ENCODE measurements around the gene ZFYVE9.
"Not testable (repeated sequence)": the region's sequence is repeated elsewhere in the genome, so short reads cannot be mapped to it uniquely, and the experiment has no call there.

ZFYVE9 gene

GRCh38 chr1:52190500-52191252 lies 48.8 kb downstream of the ZFYVE9 start:
- no peak for DNase-seq (ENCODE audit: low read depth in 2 of 2)

- DNase-seq (ENCODE audit: low read depth in 2 of 2), result no peak
Measured at GRCh38 chr1:52191395-52191965, 49.6 kb downstream of the ZFYVE9 start.

GRCh38 chr1:52192024-52192423 lies 50.1 kb downstream of the ZFYVE9 start:
- no peak for DNase-seq (ENCODE audit: low read depth in 2 of 2)

GRCh38 chr1:52192436-52192835 lies 50.5 kb downstream of the ZFYVE9 start:
- DNase-seq (ENCODE audit: low read depth in 2 of 2), result no peak

- no peak for DNase-seq (ENCODE audit: low read depth in 2 of 2)
Measured at GRCh38 chr1:52193985-52194384, 52.1 kb downstream of the ZFYVE9 start.

DNA sequence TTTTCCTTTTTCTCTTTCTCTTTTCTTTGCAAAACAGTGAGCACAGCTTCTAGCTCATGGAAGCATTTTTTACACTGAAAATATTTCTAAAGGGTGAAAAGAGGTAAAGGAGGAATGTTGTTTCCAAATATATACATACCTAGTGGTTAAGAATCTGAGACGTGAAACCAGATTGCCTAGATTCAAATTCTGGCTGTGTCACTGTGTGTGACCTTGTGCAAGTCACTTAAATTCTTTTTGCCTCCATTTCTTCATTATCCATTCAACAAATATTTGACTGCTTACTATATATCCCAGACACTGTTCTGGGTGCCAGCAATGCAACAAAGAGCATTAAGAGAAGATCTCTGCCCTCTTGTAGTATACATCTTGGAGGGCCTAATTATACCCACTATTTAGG lies 53.3 kb downstream of the ZFYVE9 start:
- DNase-seq (ENCODE audit: low read depth in 2 of 2), result no peak

DNA sequence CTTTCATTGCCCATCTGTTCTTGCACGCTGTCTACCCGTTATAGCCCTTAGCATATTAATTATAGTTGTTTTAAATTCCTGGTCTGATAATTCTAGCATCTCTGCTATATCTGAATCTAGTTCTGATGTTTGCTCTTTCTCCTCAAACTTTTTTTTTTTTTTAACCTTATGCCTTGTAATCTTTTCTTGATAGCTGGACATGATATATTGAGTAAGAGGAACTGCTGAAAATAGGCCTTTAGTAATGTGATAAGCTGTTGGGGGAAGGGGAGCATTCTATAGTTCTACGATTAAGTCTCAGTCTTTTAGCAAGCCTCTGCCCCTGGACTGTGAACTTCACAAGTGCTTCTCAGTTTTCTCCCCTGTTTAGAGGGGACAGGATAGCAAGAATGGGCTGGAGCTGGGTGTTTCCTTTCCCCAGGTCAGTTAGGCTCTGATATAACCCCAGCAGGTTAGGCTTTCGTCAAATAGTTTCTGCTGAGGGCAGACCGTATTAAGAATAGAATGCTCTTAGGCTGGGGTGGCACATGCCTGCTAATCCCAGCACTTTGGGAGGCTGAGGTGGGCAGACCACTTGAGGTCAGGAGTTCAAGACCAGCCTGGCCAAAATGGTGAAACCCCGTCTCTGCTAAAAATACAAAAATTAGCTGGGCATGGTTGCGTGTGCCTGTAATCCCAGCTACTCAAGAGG lies 62.2 kb downstream of the ZFYVE9 start:
- no peak for DNase-seq (ENCODE audit: low read depth in 2 of 2)

- DNase-seq (ENCODE audit: low read depth in 2 of 2), result no peak
Measured at GRCh38 chr1:52204696-52205095, 62.8 kb downstream of the ZFYVE9 start.

GRCh38 chr1:52206686-52207085 lies 64.8 kb downstream of the ZFYVE9 start:
- not testable (repeated sequence) for DNase-seq (ENCODE audit: low read depth in 2 of 2)

DNA sequence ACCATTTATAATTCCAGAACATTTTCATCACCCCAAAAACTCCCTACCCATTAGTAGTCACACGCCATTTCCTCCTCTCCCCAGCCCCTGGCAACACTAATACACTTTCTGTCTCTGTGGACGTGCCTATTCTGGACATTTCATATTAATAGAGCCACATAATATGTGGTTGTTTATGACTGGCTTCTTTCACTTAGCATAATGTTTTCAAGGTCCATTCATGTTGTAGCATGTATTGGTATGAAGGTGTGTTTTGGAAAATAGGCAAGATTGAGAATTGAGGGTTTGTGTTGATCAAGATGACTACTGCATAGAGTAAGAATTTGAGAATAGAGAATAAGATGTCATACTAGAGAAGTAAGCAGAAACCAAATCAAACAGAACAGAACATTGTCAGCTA lies 67.5 kb downstream of the ZFYVE9 start:
- no peak for DNase-seq (ENCODE audit: low read depth in 2 of 2)

DNA sequence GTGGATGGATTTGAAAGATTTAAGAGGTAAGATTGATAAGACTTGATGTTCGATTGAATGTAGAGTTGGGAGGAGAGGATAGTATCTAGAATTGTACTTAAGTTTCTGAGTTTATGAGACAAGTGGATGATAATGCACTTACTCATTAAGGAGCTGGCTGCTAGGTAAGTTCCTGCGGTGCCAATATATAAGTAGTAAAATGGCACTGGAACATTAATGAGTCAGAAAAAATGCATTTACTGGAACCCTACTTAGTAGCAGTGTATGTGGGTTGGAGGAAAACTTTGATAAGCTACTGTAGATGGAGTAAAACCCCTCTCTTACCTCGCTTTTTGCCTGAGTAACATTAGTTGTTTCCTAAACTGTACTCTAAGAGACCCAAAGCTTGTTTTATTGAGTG lies 68.2 kb downstream of the ZFYVE9 start:
- no peak for DNase-seq (ENCODE audit: low read depth in 2 of 2)

- DNase-seq (ENCODE audit: low read depth in 2 of 2), result no peak
Measured at GRCh38 chr1:52216907-52217458, 75.1 kb downstream of the ZFYVE9 start.

DNA sequence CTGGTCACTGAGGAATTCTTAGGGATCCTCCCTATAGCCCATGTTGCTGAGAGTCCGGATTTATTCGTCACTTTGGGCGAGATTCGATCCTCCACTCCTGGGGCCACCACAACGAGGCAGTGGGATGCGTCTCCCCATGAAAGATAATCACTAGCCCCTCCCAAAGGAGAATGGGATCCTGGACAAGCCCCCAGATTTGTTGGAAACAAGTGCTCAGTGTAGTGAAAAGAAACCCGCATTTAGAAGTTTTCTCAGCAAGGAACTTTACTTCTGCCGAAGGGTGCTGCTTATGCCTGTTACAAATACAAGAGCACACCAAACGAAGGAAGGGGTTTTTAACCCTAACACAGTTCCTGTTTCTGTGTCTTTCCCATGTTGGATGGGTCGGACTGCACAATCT lies 83.3 kb downstream of the ZFYVE9 start:
- no peak for DNase-seq (ENCODE audit: low read depth in 2 of 2)

- DNase-seq (ENCODE audit: low read depth in 2 of 2), result no peak
Measured at GRCh38 chr1:52229494-52229893, 87.6 kb downstream of the ZFYVE9 start.

DNA sequence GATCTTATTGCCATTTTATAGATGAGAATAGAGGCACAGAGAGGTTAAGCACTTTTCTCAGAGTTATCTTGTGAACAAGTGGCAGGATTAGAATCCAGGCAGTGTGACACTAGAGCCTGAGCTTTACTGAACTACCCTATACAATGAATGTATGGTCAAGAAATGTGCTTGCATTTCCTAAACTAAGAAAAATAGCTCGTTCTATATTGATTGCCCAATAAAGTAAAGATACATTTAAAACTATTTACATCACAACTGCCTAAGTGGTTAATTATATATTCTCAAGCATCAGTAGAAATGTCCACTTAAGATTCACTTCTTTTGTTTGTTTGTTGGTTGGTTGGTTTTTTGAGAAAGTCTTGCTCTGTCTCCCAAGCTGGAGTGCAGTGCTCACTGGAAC lies 91.6 kb downstream of the ZFYVE9 start:
- no peak for DNase-seq (ENCODE audit: low read depth in 2 of 2)

DNA sequence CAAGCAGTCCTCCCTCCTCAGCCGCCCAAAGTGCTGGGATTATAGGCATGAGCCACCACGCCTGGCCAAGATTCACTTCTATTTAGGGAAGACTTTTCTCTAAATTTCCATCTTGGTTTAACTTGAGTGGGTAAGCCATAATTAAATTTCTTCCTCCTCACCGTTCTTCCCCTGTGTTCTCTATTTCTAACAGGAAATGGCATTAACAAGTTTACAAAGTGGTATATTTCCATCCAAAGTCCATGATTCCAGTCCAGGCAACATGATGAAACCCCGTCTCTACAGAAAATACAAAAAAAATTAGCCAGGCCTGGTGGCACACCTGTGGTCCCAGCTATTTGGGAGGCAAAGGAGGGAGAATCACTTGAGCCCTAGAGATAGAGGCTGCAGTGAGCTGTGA lies 92.1 kb downstream of the ZFYVE9 start:
- no peak for DNase-seq (ENCODE audit: low read depth in 2 of 2)

- no peak for DNase-seq (ENCODE audit: low read depth in 2 of 2)
Measured at GRCh38 chr1:52234708-52235107, 92.8 kb downstream of the ZFYVE9 start.

DNA sequence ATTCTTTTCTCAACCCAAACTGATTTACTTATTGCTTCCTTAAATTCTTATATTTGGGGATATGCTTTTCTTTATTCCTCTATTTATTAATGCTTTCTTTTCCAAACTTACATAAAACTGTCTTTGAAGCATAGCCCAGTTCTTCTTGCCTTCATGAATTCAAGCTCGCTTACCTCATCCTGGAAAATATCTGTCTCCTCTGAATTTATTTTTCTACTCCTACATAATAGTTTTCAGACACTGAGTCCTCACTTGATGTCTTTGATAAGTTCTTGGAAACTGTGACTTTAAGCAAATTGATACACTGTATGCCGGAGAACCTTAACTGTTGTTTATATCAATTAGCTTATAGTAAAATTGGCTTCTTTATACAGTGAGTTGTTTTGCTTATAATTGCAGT lies 93.8 kb downstream of the ZFYVE9 start:
- no peak for DNase-seq (ENCODE audit: low read depth in 2 of 2)

GRCh38 chr1:52237430-52237829 lies 95.5 kb downstream of the ZFYVE9 start:
- DNase-seq (ENCODE audit: low read depth in 2 of 2), result no peak

- no peak for DNase-seq (ENCODE audit: low read depth in 2 of 2)
Measured at GRCh38 chr1:52238474-52238873, 96.6 kb downstream of the ZFYVE9 start.

GRCh38 chr1:52238887-52239707 lies 97.2 kb downstream of the ZFYVE9 start:
- DNase-seq (ENCODE audit: low read depth in 2 of 2), result no peak

DNA sequence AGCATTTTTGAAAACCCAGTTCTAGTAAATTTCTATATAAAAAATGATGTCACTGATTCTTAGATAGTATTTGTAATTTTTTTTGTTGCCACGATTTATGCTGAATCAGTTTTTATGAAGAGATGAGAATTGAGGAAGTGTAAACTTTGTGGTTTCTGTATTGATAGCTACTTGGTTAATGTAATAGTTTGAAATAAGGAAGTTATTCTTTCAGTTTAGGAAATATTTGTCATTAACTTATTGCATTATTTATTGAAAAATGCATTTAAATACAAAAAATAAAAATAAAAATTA lies 97.8 kb downstream of the ZFYVE9 start:
- DNase-seq (ENCODE audit: low read depth in 2 of 2), result no peak
